ENCODE results near the gene ENDOG.

ENDOG gene

GRCh38 chr9:128802482-128802881 lies 15.8 kb upstream of the ENDOG start:
- no peak for DNase-seq

- no peak for DNase-seq
Observed at GRCh38 chr9:128805661-128806060, 12.6 kb upstream of the ENDOG start.

GRCh38 chr9:128807827-128808226 lies 10.5 kb upstream of the ENDOG start:
- no peak for DNase-seq

GRCh38 chr9:128808543-128808942 lies 9.8 kb upstream of the ENDOG start:
- no peak for DNase-seq

GRCh38 chr9:128809036-128809599 lies 9.2 kb upstream of the ENDOG start:
- DNase-seq = no peak

- DNase-seq = no peak
Observed at GRCh38 chr9:128809831-128810230, 8.5 kb upstream of the ENDOG start.

GRCh38 chr9:128810873-128811272 lies 7.4 kb upstream of the ENDOG start:
- DNase-seq = no peak

GRCh38 chr9:128818839-128819715 lies 777 bp downstream of the ENDOG start:
- no peak for DNase-seq

- no peak for DNase-seq
Observed at GRCh38 chr9:128819716-128820664, 1.7 kb downstream of the ENDOG start.

GRCh38 chr9:128820665-128821583 lies 2.6 kb downstream of the ENDOG start:
- no peak for DNase-seq

GRCh38 chr9:128821584-128822406 lies 3.5 kb downstream of the ENDOG start:
- DNase-seq = no peak

GRCh38 chr9:128822407-128823042 lies 4.2 kb downstream of the ENDOG start:
- DNase-seq = no peak

GRCh38 chr9:128823362-128823902 lies 5.1 kb downstream of the ENDOG start:
- no peak for DNase-seq

GRCh38 chr9:128823903-128824406 lies 5.7 kb downstream of the ENDOG start:
- DNase-seq = no peak

GRCh38 chr9:128824911-128825310 lies 6.6 kb downstream of the ENDOG start:
- DNase-seq = no peak

GRCh38 chr9:128825923-128826700 lies 7.8 kb downstream of the ENDOG start:
- DNase-seq = no peak

- no peak for DNase-seq
Observed at GRCh38 chr9:128828267-128828666, 10.0 kb downstream of the ENDOG start.

- no peak for DNase-seq
Observed at GRCh38 chr9:128828719-128829452, 10.6 kb downstream of the ENDOG start.

Measured in left hindlimb (tissue), 1 donor.